HG02678 (cell line): ENCODE results near the gene MTHFD2L.

Source experiments
- ATAC-seq: cut with Tn5 transposase; IDR thresholded peaks from one replicate; pipeline ENCODE4 v1.9.1; 2021; ENCODE audit warnings: mild to moderate bottlenecking, moderate library complexity; ENCODE audit not compliant: unreplicated experiment

Gene MTHFD2L

DNA sequence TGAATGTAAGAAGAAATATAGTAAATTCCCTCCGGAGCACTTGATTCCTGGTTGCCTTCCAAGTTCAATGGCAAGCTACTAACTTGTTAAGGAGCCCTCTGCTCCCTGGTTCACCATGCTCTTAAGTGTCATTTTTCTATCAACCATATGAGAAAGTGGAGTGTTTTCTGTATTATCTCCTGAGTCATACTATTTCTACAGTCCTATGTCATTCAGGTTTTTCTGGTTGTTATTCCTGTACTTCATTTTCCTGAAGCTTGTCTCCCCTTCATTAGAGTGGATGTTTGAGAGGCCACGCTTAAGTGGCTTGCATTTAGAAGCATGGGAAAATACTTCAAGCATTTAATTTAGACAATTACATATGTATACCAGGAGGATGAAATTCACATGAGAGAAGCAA is 135.6 kb downstream of the MTHFD2L start:
- no peak for ATAC-seq

DNA sequence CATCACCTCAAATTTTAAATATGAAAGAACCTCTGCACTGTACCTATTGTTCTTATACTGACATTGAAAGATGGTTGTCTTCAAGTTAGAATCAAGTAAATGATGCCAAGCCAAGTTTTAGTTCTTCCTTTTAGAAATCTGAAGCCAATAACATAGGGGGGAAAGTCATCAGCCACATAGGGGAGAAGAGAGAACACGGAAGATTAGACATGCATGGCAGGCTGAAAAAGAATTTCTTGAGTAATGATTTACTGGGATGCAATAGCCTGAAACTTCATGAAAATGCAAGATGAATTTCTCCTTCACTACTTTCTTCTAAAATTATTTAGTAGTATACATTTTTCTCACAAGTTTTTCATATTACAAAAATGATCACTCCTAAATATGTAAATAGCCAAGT is 136.8 kb downstream of the MTHFD2L start:
- ATAC-seq, result no peak

DNA sequence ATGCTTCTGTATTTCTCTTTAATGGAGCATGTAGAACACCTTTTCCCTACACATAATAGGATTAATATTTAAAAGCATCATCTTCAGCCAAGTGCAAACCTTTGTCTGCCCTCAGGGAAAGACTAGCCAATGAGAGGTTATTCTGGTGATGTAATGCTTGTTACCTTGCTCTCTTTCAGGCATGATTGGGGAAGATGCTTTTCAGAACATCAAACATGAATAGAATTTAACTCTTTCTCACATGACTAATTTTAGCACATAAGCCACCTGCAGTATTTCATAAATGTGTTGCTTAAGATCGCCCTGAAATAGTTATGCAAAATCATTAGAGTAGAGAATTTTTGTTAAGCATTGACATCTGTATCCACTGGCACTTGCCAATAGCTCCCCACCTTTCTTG is 139.6 kb downstream of the MTHFD2L start:
- peak; percentile 62 for ATAC-seq

DNA sequence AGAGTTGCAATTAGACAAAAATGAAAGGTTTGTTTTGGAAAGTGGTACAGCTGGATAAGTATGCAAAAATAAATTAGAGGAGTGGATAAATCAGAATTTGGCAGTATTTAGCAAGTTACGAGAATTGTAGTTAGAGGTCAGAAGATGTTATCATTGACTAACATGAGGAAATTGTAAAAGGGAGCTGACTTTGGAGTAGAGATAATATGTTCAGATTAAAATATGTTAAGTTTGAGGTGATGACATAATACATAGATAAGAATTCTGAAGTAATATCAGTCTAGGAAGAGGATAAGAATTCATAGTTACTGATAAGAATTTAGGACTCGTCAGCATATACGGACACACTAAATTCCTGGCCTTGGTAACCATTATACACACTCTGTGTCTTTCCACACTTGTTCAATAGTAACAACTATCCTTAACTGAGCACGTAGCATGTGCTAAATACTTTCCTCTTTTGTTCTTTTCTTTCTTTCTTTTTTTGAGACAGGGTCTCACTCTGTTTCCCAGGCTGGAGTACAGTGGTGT is 146.2 kb downstream of the MTHFD2L start:
- no peak for ATAC-seq

DNA sequence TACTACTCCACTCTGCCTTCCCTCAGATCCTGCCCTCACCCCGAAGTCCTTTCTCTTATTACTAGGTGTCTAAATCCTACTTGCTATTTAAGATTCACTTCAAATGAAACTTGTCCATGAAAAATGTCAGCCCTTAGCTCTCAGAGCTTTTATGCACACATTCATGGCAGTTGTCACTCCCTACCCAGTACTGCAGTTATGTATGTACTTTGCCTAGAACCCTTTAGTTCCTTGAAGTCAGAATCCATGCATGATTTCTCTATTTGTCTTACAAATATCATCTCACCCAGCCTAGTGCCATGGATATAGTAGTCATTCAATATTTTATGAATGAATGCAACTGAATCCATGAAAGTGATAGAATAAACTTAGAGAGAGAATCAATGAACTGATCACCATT is 147.1 kb downstream of the MTHFD2L start:
- ATAC-seq, result no peak

DNA sequence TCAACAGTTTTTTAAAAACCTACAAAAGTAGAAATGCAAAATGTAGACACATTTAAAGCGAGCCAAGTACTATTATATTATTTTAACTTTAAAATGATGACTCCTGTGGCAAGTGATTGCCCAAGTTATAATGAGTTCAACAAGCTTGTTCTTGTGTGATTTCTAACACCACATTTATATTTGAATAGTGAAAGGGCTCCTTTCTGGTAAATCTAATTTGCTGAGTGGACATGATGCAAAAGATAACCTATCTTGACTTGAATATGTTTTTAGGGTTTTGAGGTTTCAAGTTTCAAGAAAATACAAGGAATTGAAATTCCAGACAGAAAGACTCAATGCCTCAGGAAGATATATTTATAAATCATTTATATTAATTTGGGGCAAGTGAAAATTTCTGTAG is 149.3 kb downstream of the MTHFD2L start:
- ATAC-seq, result no peak

DNA sequence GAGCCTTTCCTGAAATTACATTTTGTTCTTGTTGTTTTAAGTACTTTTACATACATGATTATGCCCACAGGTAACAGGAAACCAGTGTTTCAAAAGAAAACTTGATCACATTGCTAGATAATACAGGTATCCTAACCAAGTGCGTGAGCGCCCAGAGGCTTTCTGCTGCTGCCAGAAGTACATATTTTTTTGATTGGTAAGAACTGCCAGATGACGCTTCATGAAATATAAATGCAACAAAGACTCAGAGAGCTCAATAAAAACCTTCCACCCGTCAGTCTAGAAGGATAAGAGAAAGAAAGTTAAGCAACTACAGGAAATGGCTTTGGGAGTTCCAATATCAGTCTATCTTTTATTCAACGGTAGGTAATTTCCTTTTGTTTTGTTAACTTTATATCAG is 150.3 kb downstream of the MTHFD2L start, which contains the start of gene EPGN:
Gene EPGN (plus strand): TSS at position 256 of the 400 bp plus-strand sequence. CDS start 64 bp downstream, at position 320.
- ATAC-seq, result no peak

DNA sequence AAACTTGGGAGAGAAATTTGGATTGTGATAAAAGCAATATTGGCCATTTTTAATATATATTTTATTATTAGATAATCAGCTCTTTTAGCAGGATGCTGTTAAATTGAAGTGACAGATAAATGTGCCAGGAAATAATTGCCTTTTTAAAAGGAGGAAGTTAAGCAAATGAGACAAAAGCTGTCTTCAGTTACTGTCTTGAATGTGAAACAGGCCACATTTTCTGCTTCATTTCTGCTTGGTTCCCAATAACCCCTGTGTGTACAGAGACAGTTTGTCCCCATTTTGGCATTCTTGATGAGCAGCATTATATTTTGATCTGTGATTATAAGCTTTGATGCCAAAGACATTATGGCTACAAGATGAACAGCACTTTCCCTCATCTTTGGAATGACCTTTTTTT is 151.3 kb downstream of the MTHFD2L start:
- ATAC-seq, result no peak

DNA sequence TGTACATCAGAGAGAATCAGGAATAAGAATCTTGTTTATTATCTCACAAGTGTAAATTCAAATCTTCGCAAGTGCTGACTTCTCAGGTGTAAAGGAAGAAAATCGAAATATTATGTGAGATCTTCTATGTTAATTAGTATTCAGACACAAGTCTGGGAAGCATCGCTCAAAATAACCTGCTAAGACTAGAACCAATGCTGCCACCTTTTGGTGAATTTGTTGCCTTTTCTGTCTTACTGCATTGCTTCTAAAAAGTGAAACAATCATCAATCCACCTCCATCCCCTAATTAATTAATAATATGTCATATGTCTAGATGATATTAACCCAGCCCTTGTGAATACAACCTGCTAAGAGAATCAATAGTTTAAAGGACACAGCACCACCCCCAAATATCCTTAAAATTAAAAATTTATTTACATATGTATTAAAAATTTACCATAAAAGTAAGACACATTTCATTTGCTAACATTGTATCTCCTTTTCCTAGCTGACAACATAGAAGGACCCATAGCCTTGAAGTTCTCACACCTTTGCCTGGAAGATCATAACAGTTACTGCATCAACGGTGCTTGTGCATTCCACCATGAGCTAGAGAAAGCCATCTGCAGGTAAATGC is 153.9 kb downstream of the MTHFD2L start:
- peak; percentile 70 for ATAC-seq

DNA sequence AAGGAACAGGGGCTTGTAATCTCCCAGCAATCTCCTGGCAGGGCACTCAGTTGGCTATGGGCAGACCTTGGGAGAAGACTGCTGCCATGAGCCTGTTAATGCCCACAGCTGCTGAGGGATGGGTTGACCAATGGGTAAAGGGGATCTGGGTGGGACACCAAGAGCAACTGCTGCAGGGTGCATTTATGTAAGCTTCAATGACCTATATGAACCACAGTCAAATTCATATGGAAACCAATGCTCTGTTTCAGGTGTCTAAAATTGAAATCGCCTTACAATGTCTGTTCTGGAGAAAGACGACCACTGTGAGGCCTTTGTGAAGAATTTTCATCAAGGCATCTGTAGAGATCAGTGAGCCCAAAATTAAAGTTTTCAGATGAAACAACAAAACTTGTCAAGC is 156.4 kb downstream of the MTHFD2L start:
- no peak for ATAC-seq

DNA sequence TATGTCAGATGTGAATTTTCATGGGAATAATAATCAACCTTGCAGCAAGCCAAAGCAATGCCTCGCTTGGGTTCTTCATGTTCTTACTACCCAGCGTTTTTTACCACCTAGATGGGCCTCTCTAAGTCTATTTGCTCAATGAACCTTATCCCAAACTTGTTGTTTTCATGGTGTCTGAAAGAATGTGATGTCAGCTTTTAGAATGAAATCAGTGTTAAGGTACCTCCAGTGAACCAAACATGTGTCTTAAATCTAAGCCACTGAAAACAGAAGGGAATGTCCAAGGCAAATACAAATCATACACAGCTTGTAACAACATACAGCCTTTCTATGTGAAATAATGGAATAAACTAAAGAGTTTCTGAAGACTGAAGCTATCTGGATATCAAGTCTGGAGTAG is 157.0 kb downstream of the MTHFD2L start:
- no peak for ATAC-seq

DNA sequence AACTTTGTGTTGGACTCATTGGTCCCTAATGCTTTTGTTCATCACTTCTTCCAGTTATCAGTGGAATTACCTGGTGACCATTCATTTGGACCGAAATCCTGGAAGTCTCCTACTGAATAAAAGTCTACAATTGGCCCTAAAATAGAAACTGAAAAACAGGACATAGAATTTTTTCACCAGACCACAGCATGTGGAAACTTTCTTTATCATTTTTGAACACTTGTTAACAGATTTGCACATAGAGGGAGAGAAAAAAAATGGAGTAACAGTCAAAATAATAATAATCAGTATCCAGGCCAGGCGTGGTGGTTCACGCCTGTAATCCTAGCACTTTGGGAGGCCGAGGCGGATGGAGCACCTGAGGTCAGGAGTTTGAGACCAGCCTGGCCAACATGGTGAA is 157.5 kb downstream of the MTHFD2L start:
- ATAC-seq, result no peak

DNA sequence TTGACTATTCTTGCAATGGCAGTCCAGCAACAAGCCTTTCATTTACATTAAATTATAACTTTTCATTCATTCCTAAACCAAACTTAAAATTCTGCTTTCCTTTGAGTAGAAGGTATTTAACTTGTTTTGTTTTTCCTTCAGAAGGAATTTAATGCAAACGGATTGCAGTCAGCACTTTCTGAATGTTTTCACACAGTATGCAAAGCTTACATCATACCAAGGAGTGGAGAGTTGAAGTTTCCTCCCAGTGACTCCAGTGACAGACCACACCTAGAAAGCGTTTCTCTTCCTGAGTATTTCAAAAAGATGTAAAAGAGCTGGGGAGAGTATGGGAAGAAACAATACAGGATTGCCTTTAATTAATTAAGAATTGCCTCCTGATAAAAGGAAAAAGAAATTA is 158.5 kb downstream of the MTHFD2L start:
- ATAC-seq, result no peak

DNA sequence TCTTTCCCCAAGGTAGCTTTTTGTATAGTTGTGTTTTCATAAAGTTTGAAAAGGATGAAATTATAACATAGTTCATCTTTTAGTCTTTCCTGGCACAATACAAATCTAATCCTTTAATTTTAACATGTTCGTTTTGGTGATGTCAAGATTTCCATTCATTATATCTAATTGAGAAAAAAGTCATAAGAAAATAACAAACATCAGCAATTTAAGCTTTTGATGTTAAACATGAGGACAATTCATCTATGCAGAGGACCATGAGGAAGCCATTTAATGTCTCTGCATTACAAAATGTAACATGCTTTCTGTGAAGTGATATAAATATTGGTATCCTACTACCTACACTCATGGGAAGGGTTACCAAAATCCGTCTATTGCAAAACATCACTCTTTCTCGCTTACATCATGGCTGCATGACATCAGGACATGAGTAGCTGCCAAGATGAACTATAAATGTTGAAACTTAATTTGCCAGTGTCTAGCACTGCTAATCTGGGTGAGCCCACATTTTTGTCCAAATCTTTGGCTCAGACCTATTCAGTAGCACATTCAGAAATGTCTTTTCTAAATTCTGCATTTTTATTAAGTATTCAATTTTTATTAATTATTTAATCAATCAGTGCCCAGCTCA is 159.8 kb downstream of the MTHFD2L start:
- no peak for ATAC-seq

DNA sequence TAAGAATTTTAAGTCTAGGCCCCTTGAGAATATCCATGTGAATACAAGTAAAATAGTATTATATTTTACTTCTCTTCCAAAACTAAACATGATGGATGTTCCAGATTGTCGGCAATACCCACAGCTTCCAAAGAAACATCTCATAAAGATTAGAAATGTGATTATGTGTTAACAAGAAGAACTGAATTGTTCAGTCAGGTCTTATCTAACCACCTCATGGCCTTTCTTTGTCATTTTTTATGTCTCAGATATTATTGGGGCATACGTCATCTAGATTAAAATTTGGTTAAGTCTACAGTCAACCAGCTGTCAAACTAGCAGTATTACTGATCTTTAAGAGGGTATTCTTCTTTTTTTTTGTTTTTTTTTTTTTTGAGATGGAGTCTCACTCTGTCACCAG is 160.4 kb downstream of the MTHFD2L start:
- ATAC-seq, result no peak

DNA sequence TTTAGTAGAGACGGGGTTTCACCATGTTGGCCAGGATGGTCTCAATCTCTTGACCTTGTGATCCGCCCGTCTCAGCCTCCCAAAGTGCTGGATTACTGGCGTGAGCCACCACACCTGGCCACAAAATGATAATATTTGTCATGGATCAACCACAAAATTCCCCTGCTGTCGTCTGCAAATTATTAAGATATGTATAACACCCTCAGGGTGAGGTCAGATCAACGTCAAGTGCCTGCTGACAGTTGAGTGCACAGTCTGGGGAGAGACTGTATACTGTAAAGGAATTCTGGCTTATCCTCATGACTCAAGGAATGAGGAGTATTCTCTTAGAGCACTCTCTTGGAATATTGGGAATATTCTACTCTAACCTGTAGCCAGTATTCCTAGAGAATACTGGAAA is 161.6 kb downstream of the MTHFD2L start:
- no peak for ATAC-seq

DNA sequence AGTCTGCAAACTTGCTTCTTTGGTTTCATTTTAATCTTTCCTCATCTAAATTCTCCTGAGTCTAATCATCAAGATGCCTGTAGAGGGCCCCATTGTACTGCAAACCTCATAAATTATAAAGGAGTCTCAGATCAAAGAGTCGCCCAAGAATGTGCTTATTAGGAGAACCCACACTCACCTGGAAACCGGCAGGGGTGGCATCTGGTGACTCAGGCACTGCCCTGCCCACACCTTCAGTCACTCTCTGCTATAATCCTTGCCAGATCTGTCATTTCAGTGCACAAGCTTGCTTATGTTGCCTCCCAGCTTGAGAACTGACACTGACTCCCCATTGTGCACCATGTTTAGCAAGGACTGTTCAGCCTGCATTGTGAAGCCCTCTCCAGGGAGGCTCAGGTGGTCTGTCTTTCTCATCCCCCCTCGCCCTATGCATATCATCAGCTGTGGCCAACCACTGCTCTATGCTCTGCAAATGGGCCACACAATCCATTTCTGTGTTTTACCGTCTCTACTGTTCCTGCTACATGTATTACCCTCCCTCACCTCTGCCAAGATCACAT is 162.7 kb downstream of the MTHFD2L start:
- ATAC-seq, result peak; percentile 88

DNA sequence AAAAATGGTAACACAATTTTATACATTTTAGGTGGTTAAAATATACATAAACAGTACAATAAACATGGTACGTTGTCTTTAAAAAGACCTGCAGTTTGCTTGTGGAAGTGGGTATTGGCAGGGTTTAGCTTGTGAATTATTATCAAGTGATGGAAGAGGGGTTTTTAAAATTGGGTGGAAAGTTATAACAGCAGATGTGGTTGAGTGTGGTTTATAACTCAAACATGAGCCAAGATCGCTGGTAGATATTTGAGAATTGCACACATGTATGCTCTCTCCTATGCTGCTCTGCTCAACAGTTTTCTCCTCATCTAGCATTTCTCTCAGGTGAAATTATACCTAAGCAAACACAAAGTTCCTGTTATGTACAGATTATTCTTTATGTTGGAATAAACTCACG is 164.4 kb downstream of the MTHFD2L start:
- no peak for ATAC-seq

DNA sequence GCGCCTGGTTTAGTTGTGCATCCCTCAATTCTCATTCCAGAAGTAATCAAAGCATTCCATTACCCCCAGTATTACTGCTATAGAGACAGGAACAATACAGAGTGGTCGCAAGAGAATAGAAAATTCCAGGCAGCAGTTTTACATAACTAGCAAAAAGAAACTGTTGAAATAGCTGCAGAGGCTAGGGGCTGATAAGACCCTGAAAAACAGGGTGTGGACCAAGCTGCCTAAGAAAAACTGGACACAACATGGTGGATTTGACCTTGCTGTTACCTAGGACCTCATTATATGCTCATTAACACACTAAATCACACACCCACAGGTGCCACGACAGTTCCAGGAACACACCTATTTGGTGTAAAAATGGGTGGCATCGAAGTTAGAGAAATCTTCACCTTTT is 165.7 kb downstream of the MTHFD2L start:
- no peak for ATAC-seq

DNA sequence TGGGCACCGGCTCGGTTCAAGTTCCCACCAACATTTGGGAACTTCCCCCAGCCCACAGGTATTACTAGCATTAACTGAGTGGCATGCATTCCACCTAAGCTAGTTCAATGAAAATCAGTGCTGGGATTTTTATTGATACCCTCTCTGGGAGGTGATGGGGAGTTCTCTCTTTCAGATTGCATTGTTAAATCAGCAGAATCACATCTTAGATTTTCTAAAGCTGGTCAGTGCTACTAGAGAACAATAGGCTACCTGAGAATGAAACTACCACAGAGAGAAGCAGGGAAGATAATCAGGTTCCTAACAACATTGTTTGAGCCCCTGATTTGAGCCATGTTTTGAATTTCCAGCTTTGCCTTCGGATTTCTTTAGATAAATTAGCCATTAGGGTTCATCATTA is 166.3 kb downstream of the MTHFD2L start:
- no peak for ATAC-seq

DNA sequence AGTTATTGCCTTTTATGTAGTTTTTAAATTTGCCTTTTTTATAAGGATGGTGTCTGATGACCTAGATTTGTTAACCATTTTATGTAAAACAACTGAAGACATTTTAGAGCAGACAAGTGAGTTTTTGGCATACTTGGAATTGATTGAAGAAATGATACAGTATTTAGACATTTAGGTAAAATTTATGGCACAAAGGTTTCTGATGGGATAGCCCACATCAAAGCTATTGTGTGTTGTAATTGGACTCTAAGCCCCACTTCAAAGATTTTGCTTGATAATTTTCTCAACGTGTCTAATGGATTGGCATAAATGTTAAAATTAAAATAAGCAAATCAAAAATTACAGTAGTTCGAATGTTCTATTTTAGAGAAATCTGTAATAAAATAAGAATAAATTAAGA is 168.0 kb downstream of the MTHFD2L start:
- no peak for ATAC-seq

DNA sequence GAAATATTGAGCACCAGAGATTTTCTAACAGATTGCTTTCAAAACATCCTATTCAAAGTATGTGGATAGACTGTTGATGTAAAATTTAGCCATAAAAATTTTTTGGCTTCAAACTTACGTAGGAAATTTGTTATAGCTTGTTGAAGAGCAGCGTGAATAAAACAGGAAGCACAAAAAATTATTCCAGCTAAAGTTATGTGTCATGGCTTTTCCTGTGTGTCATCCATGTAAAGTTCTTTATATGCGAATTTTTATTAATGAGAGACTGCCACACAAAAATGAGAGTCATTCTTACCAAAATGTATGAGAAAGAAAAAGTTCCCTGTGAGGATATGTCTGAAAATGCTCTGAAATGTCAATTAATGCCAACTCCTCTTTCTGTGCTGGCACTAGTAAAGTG is 169.8 kb downstream of the MTHFD2L start:
- no peak for ATAC-seq
